Gastroesophageal sphincter (tissue), 4 donors: ENCODE measurements around the gene KRTAP4-9. TPM values are rescaled to one million over a fixed set of nuclear protein-coding genes. Genes with fewer than 3 reads are reported as not detected.
"Not testable (repeated sequence)": the region's sequence is repeated elsewhere in the genome, so short reads cannot be mapped to it uniquely, and the experiment has no call there.

Experiments
- ATAC-seq: fragments of 150-250 bp; one replicate; pipeline ENCODE4 v1.9.1; 2016; ENCODE audit warnings: mild to moderate bottlenecking, moderate library complexity
- H3K27ac ChIP-seq, 4 donors: fragments of 200-600 bp; sonication (generic) in 3 of 4; 1 replicate in 3 of 4; 2 replicates in 1 of 4; pipeline ENCODE4 v1.5.1; 2016 to 2019
- H3K27me3 ChIP-seq: fragments of 200-600 bp; sonication (generic); one replicate; pipeline ENCODE4 v1.5.1; 2019
- H3K36me3 ChIP-seq, 2 donors: fragments of 200-600 bp; sonication (generic); one replicate each; pipeline ENCODE4 v1.5.1; 2019; ENCODE audit warnings: control low read depth in 1 of 2
- H3K4me1 ChIP-seq, 3 donors: fragments of 200-600 bp; sonication (generic); 1 replicate in 2 of 3; 2 replicates in 1 of 3; pipeline ENCODE4 v1.5.1; 2016 to 2019; ENCODE audit warnings: control low read depth in 2 of 3
- H3K4me3 ChIP-seq, 2 donors: fragments of 200-600 bp; sonication (generic); one replicate each; pipeline ENCODE4 v1.5.1; 2019; ENCODE audit warnings: mild to moderate bottlenecking in 1 of 2, moderate library complexity in 1 of 2
- H3K9me3 ChIP-seq, 3 donors: fragments of 200-600 bp; sonication (generic); one replicate each; pipeline ENCODE4 v1.5.1; 2017 to 2019; ENCODE audit warnings: control low read depth in 2 of 3
- CTCF ChIP-seq, 4 experiments: fragments of 200-600 bp in 2 of 4; fragments of 450-650 bp in 2 of 4; sonication (generic) in 1 of 4; IDR thresholded peaks; one replicate each; pipeline ENCODE4 v1.5.1; 2017 to 2019; ENCODE audit warnings: antibody characterized with exemption in 4 of 4, mild to moderate bottlenecking in 2 of 4, moderate library complexity in 2 of 4
- EP300 ChIP-seq: sonication (generic); formaldehyde crosslinking; IDR thresholded peaks from one replicate; pipeline ENCODE4 v1.6.1; 2017; ENCODE audit warnings: antibody characterized with exemption, mild to moderate bottlenecking
- POLR2A ChIP-seq, 2 donors: fragments of 450-650 bp; IDR thresholded peaks; one replicate each; pipeline ENCODE4 v1.6.1; 2017; ENCODE audit warnings: antibody characterized with exemption in 2 of 2, mild to moderate bottlenecking in 2 of 2, moderate library complexity in 1 of 2
- POLR2AphosphoS5 ChIP-seq: sonication (generic); formaldehyde crosslinking; IDR thresholded peaks from one replicate; pipeline ENCODE4 v1.6.1; 2017; ENCODE audit warnings: antibody characterized with exemption
- WGBS, 2 donors: methylation state at CpG; one replicate each; pipeline ENCODE4 v1.1.5; 2018; ENCODE audit warnings: low coverage in 1 of 2; 5-methylcytosine and 5-hydroxymethylcytosine counted together
- total RNA-seq, 4 donors: library from RNA; depleted of rRNA; stranded (reverse); fragments of >200 nt; gene quantifications; one replicate each; pipeline ENCODE4 v1.1.0, GENCODE V29; 2016

KRTAP4-9 gene
- total RNA-seq, 4 donors from 2014 or later = not detected

GRCh38 chr17:41116297-41116696 is 11.1 kb downstream of the KRTAP4-9 start:
- TF ChIP-seq POLR2A (IDR thresholded peaks at IDR 0.05) (no peak), EP300 (no peak), POLR2AphosphoS5 (no peak), CTCF (IDR thresholded peaks at IDR 0.05) (no peak)
- Histone ChIP-seq H3K36me3 (no peaks in the 10 kb centered on the region), H3K4me3 (no peak overlapping the region), H3K4me1 (no peaks in the 10 kb centered on the region), H3K9me3 (no peaks in the 10 kb centered on the region), H3K27me3 (peaks cover 27% of the 10 kb centered on the region), H3K27ac (no peak overlapping the region)
- no peak for ATAC-seq
- 51 to 55% methylated on average over 5 of the region's 5 CpGs for WGBS, 2 donors

GRCh38 chr17:41117846-41118386 is 12.7 kb downstream of the KRTAP4-9 start, which contains the start of gene KRTAP4-11:
KRTAP4-11 (minus strand) TSS chr17:41118373; CDS start chr17:41118315, 58 bp downstream.
- not testable (repeated sequence) for H3K9me3 ChIP-seq, H3K4me3 ChIP-seq, H3K36me3 ChIP-seq, H3K4me1 ChIP-seq, H3K27ac ChIP-seq, ATAC-seq
- peaks cover 31% of the 10 kb centered on the region for H3K27me3 ChIP-seq
- 20 to 91% methylated on average over 2 to 4 of the region's 10 CpGs for WGBS, 2 donors

- ATAC-seq = no peak
- H3K27me3 ChIP-seq = peaks cover 38% of the 10 kb centered on the region
- 67 to 90% methylated on average over 1 to 4 of the region's 4 CpGs for WGBS, 2 donors
- H3K4me1 ChIP-seq = no peaks in the 10 kb centered on the region
- no peaks in the 10 kb centered on the region for H3K36me3 ChIP-seq
- TF ChIP-seq EP300 (no peak), POLR2A (IDR thresholded peaks at IDR 0.05) (no peak), CTCF (IDR thresholded peaks at IDR 0.05) (no peak), POLR2AphosphoS5 (no peak)
- no peak overlapping the region for H3K4me3 ChIP-seq
- no peaks in the 10 kb centered on the region for H3K9me3 ChIP-seq
- no peak overlapping the region for H3K27ac ChIP-seq
Observed at GRCh38 chr17:41118721-41119120, 13.5 kb downstream of the KRTAP4-9 start.

GRCh38 chr17:41119696-41120690 is 14.8 kb downstream of the KRTAP4-9 start:
- not testable (repeated sequence) for H3K36me3 ChIP-seq, H3K9me3 ChIP-seq, ATAC-seq, H3K4me1 ChIP-seq, H3K4me3 ChIP-seq, H3K27ac ChIP-seq
- H3K27me3 ChIP-seq = peaks cover 33% of the 10 kb centered on the region
- WGBS, 2 donors = 53 to 55% methylated on average over 10 to 11 of the region's 11 CpGs

GRCh38 chr17:41121742-41122141 is 16.6 kb downstream of the KRTAP4-9 start:
- Histone ChIP-seq H3K27ac (no peak overlapping the region), H3K9me3 (no peaks in the 10 kb centered on the region), H3K27me3 (peaks cover 33% of the 10 kb centered on the region), H3K36me3 (no peaks in the 10 kb centered on the region), H3K4me1 (no peaks in the 10 kb centered on the region), H3K4me3 (no peak overlapping the region)
- no peak for ATAC-seq
- WGBS, 2 donors = 86 to 90% methylated on average over 2 of the region's 2 CpGs
- no peak for TF ChIP-seq POLR2A (IDR thresholded peaks at IDR 0.05)
- TF ChIP-seq POLR2AphosphoS5 = no peak
- TF ChIP-seq EP300 = no peak
- no peak for TF ChIP-seq CTCF (IDR thresholded peaks at IDR 0.05)

- not testable (repeated sequence) for H3K4me1 ChIP-seq, H3K9me3 ChIP-seq, ATAC-seq, H3K4me3 ChIP-seq, H3K27ac ChIP-seq, H3K36me3 ChIP-seq
- H3K27me3 ChIP-seq = peaks cover 26% of the 10 kb centered on the region
- WGBS, 2 donors = 68 to 89% methylated on average over 6 to 7 of the region's 12 CpGs
Observed at GRCh38 chr17:41123292-41123990, 18.3 kb downstream of the KRTAP4-9 start.

- not testable (repeated sequence) for H3K9me3 ChIP-seq, H3K4me3 ChIP-seq, ATAC-seq, H3K27ac ChIP-seq, H3K4me1 ChIP-seq, H3K36me3 ChIP-seq
- 38 to 84% methylated on average over 2 to 3 of the region's 3 CpGs for WGBS, 2 donors
- peaks cover 26% of the 10 kb centered on the region for H3K27me3 ChIP-seq
Observed at GRCh38 chr17:41123991-41124371, 18.8 kb downstream of the KRTAP4-9 start, which contains the start of gene KRTAP4-12. KRTAP4-12 (minus strand) TSS chr17:41124182; CDS start chr17:41124122, 60 bp downstream.
